ENCODE data around the gene LARP4B. TPM values are rescaled to one million over a fixed set of nuclear protein-coding genes. Genes with fewer than 3 reads are reported as not detected.
"Not testable (repeated sequence)": the region's sequence is repeated elsewhere in the genome, so short reads cannot be mapped to it uniquely, and the experiment has no call there.

Gene LARP4B
- total RNA-seq, 2 experiments from 2014 or later = 99.0 to 103 TPM

DNA sequence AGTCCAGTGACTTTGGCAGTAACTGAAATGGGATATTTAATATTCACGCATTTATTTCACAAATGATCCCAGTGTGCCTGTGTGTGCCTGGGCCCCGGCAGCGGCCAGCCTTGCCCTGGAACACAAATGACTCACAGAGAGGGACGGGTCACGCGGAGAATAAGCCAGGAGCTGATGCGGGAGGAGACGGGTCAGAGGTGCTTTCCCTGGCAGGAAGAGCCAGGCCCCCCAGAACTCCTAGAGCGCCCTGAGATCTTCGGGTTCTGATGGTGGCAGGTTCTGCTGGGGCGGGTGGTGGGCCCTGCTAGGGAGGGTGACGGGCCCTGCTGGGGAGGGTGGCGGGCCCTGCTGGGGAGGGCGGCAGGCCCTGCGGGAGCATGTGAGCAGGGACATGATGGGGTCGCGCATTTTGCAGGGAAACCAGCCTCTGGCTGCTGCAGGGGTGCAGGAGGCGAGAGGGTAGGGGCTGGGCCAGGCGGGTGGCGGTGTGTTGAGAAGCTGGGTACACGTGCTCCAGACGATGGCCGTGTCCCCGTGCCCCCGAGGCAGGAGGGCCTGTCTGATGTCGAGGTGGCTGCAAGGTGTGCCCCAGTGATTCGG lies 157.8 kb downstream of the LARP4B start:
- ChIA-PET CTCF (no interaction called here), POLR2A (no interaction called here)
- Mint-ChIP-seq H3K9me3 (no peaks in the 10 kb centered on the region), H3K36me3 (ENCODE audit: low read depth) (no peaks in the 10 kb centered on the region), H3K27ac (no peak overlapping the region), H3K4me1 (peaks cover 8% of the 10 kb centered on the region), H3K4me3 (no peak overlapping the region), H3K27me3 (peaks cover 5% of the 10 kb centered on the region)
- no peak for DNase-seq

DNA sequence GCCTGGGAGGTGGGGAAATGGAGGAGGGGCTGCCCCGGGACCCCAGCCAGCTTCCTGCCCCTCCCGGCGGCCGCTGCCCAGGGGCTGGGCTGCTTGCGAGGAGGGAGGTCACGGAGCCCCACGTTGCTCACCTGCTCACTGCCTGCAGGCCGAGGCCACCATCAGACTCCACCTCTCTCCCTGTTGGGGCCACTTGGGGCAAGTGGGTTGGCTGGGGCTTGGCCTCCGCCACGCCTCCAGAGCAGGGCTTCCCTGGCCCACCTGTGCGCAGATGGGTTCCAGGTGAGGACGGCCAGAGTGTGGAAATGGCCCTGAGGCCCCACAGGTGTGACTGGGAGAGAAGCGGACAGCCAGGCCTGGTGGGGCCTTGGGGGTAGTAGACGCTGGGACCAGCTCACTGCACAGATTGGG lies 159.3 kb downstream of the LARP4B start:
- Mint-ChIP-seq H3K9me3 (no peaks in the 10 kb centered on the region), H3K4me1 (no peaks in the 10 kb centered on the region), H3K4me3 (no peak overlapping the region), H3K36me3 (ENCODE audit: low read depth) (no peaks in the 10 kb centered on the region), H3K27me3 (peaks cover 7% of the 10 kb centered on the region), H3K27ac (no peak overlapping the region)
- CTCF ChIA-PET = no interaction called here
- POLR2A ChIA-PET = no interaction called here
- DNase-seq = no peak

DNA sequence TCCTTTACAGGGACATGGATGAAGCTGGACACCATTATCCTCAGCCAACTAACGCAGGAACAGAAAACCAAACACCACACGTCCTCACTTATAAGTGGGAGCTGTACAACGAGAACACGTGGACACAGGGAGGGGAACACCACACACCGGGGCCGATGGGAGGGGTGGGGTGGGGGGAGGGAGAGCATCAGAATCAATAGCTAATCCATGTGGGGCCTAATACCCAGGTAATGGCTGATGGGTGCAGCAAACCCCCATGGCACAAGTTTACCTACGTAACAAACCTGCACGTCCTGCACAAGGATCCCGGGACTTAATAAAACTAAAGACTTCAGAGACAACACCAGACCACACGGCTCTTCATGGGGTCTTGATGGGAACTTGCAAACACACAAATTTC lies 159.9 kb downstream of the LARP4B start:
- no peak overlapping the region for H3K27ac Mint-ChIP-seq
- CTCF ChIA-PET = no interaction called here

DNA sequence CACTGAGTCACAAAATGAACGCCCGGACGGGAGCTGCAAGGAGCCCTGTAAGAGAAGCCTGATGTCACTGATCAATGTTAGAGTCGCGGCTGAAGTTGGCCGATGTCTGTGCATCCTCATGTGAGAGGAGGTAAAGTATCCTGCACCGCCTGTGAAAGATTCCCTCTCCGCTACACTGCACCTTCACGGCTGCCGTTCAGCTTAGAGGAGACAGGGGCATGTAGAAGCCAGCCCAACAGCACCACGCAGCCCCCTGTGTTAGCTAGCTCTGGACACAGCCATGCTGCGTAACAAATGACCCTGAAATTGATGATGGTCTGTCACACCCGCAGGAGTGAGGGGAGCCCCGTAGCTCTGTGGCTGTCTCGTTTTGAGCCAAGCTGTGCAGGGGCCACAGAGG lies 160.5 kb downstream of the LARP4B start:
- Mint-ChIP-seq H3K36me3 (ENCODE audit: low read depth) (no peaks in the 10 kb centered on the region), H3K4me1 (no peaks in the 10 kb centered on the region), H3K27ac (no peak overlapping the region), H3K27me3 (peaks cover 8% of the 10 kb centered on the region), H3K9me3 (peaks cover 3% of the 10 kb centered on the region), H3K4me3 (no peak overlapping the region)
- ChIA-PET CTCF (no interaction called here), POLR2A (no interaction called here)
- DNase-seq = no peak

More for the DNA sequence above, 159.9 kb downstream of the LARP4B start:
- H3K4me1 Mint-ChIP-seq = no peaks in the 10 kb centered on the region
- H3K36me3 Mint-ChIP-seq (ENCODE audit: low read depth) = no peaks in the 10 kb centered on the region
- peaks cover 8% of the 10 kb centered on the region for H3K27me3 Mint-ChIP-seq
- peaks cover under 1% of the 10 kb centered on the region for H3K9me3 Mint-ChIP-seq
- POLR2A ChIA-PET = no interaction called here
- H3K4me3 Mint-ChIP-seq = no peak overlapping the region
- DNase-seq = no peak

DNA sequence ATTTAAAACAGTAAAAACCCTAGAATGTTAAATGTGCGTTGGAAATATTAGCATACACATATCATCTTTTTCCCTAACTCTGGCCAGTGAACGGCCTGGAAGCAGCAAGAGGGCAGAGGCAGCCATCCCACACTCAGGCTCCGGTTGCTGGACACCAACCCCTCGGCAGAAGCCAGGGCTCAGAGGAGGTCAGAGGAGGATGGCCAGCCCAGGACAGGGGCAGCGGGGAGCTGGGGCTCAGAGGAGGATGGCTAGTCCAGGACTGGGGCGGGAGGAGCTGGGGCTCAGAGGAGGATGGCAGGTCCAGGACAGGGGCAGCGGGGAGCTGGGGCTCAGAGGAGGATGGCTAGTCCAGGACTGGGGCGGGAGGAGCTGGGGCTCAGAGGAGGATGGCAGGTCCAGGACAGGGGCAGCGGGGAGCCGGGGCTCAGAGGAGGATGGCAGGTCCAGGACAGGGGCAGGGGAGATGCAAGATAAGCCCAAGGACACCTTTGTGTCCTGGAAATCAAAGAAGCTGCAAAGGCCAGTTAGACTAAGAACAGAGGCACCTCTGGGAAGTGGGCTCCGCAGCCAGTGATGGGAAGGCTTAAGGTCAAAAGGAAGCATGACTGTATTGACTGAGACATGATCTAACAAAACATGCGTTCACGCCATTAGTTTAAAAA lies 161.3 kb downstream of the LARP4B start:
- peaks cover 11% of the 10 kb centered on the region for H3K27me3 Mint-ChIP-seq
- CTCF ChIA-PET; H3K9me3 Mint-ChIP-seq; H3K36me3 Mint-ChIP-seq (ENCODE audit: low read depth); H3K27ac Mint-ChIP-seq; H3K4me3 Mint-ChIP-seq; POLR2A ChIA-PET; DNase-seq; H3K4me1 Mint-ChIP-seq: not testable (repeated sequence)

DNA sequence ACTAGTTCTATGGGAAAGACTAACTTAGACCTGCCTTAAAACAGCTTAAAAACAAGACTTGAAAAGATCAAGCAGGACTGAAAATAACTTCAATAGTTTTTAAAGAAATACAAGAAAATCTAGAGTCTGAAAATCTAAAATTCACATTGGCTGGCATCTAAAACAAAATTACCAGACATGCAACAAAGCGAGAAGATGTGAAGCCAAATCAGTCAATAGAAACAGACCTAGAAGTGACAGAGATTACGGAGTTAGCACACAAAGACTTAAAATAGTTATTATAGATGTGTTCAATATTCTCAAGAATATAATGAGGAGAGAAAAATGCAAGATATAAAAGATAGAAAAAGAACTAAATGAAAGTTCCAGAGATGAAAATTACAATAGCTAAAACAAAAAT lies 163.7 kb downstream of the LARP4B start:
- Mint-ChIP-seq H3K27me3 (peaks cover 25% of the 10 kb centered on the region), H3K4me3 (no peak overlapping the region), H3K9me3 (peaks cover 7% of the 10 kb centered on the region), H3K4me1 (no peaks in the 10 kb centered on the region), H3K27ac (no peak overlapping the region), H3K36me3 (ENCODE audit: low read depth) (peaks cover 3% of the 10 kb centered on the region)
- DNase-seq = no peak
- CTCF ChIA-PET = no interaction called here
- POLR2A ChIA-PET = no interaction called here

DNA sequence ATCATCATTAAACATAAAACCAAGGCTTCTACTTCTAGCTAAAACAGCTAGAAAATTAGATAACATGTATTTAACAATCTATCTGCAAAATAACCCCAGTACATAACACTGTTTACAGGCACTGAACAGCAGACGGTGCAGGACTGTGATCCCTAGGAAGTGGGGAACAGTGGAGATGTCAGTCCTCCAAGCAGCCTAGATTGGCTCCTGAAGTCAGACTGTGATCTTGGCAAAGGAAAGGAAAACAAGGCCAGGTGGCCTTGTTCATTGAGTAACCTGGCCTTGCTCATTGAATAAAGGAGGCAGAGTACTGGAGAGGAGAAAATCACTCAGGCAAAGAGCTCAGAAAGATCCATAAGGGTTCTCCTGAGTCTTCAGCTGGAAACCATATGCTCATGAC lies 164.3 kb downstream of the LARP4B start:
- ChIA-PET POLR2A (no interaction called here), CTCF (no interaction called here)
- H3K27ac Mint-ChIP-seq = no peak overlapping the region
- peaks cover 6% of the 10 kb centered on the region for H3K36me3 Mint-ChIP-seq (ENCODE audit: low read depth)
- H3K4me3 Mint-ChIP-seq = no peak overlapping the region
- H3K27me3 Mint-ChIP-seq = peaks cover 30% of the 10 kb centered on the region
- DNase-seq = no peak
- H3K9me3 Mint-ChIP-seq = peaks cover 9% of the 10 kb centered on the region
- H3K4me1 Mint-ChIP-seq = no peaks in the 10 kb centered on the region

DNA sequence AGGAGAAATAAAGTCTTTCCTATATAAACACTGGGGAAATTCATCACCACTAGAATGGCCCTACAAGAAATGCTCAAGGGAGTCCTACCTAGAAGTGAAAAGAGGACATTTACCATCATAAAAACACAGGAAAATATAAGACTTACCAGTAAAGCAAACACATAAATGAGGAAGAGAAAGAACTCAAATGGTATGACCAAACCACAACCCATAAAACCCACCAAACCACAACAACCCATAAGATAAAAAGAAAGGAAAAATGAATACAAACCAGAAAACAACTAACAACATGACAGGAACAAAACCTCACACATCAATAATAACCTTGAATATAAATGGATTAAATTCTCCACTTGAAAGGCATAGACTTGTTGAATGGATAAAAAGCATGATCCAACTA lies 170.1 kb downstream of the LARP4B start:
- Mint-ChIP-seq H3K27ac (no peak overlapping the region), H3K27me3 (peaks cover 48% of the 10 kb centered on the region), H3K36me3 (ENCODE audit: low read depth) (peaks cover 15% of the 10 kb centered on the region), H3K9me3 (peaks cover 24% of the 10 kb centered on the region), H3K4me1 (peaks cover 19% of the 10 kb centered on the region), H3K4me3 (no peak overlapping the region)
- CTCF ChIA-PET = no interaction called here
- POLR2A ChIA-PET = no interaction called here
- DNase-seq = no peak

DNA sequence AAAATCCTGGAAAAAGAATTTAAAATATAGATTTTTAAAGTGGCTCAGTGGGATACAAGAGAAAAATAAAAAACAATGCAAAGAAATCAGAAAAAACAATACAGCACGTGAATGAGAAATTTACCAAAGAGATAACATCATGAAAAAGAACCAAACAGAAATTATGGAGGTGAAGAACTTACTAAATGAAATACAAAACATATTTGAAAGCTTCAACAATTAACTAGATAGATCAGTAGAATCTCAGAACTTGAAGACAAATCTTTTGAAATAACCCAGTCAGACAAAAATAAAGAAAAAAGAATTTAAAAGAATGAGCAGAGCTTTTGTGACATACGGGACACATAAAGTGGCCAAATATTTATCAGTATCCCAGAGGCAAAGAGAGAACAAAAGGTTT lies 170.9 kb downstream of the LARP4B start:
- Mint-ChIP-seq H3K4me3 (no peak overlapping the region), H3K4me1 (peaks cover 19% of the 10 kb centered on the region), H3K27ac (no peak overlapping the region), H3K9me3 (peaks cover 25% of the 10 kb centered on the region), H3K36me3 (ENCODE audit: low read depth) (peaks cover 15% of the 10 kb centered on the region), H3K27me3 (peaks cover 48% of the 10 kb centered on the region)
- ChIA-PET CTCF (no interaction called here), POLR2A (no interaction called here)
- DNase-seq = no peak

DNA sequence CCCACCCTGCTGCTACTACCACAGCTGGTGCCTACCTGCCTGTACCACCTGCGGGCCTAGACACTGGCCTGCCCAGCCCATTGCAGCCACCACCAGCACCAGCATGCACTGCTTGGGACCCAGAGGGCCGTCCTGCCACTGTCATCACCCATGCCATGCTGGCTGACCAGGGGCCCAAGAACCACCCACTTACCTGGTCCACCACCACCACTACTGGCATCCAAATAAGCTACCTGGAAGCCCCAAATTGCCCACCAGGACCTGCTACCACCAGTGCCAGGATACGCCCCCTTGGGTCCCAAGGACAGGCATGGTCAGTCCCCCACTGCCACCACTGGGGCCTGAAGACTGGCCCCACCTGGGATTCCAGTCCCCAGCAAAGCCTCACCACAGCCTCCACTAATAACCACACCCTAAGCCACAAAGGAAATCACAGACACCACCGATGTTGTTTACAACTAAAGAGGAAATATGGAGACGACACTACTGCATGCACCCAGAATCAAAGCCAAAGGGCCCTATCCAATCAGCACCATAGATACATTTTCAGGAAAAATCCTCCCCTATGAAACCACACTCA lies 171.5 kb downstream of the LARP4B start:
- Mint-ChIP-seq H3K4me1 (peaks cover 19% of the 10 kb centered on the region), H3K27me3 (peaks cover 49% of the 10 kb centered on the region), H3K27ac (peak overlapping the region; percentile 37), H3K9me3 (peaks cover 31% of the 10 kb centered on the region), H3K4me3 (no peak overlapping the region), H3K36me3 (ENCODE audit: low read depth) (peaks cover 15% of the 10 kb centered on the region)
- DNase-seq = peak; percentile 24
- ChIA-PET POLR2A (no interaction called here), CTCF (no interaction called here)

Other genes with a start within 250 kb of the LARP4B start
- under 1 TPM; 0.70 to 0.76 TPM for gene DIP2C, start 242.0 kb downstream of the LARP4B start, total RNA-seq
- 10 to 100 TPM; 50.9 to 59.6 TPM for gene GTPBP4, start 56.7 kb upstream of the LARP4B start, total RNA-seq
- gene IDI2, start 94.2 kb upstream of the LARP4B start, total RNA-seq = not detected
- gene IDI1, start 117.4 kb upstream of the LARP4B start, total RNA-seq = 10 to 100 TPM; 96.0 to 96.5 TPM
- gene WDR37, start 124.7 kb upstream of the LARP4B start, total RNA-seq = 10 to 100 TPM; 31.4 to 31.6 TPM

Measured in activated CD4-positive, alpha-beta memory T cell treated with anti-CD3 and anti-CD28 coated beads, Interleukin-2, amount 10 ng/mL, durations not matched to agents 7 days and 5 days (primary cell).